Stimulated activated CD8-positive, alpha-beta memory T cell treated with anti-CD3 and anti-CD28 coated beads, Interleukin-12 subunit alpha, Interleukin-12 subunit beta, amount 100 ng/mL, for 24 hours (primary cell): ENCODE measurements around the gene EIF5A2.

Source experiments
- DNase-seq: peaks from one replicate; pipeline ENCODE4 v3.0.0-alpha.2; 2020; ENCODE audit errors: extremely low read depth

Gene EIF5A2

DNA sequence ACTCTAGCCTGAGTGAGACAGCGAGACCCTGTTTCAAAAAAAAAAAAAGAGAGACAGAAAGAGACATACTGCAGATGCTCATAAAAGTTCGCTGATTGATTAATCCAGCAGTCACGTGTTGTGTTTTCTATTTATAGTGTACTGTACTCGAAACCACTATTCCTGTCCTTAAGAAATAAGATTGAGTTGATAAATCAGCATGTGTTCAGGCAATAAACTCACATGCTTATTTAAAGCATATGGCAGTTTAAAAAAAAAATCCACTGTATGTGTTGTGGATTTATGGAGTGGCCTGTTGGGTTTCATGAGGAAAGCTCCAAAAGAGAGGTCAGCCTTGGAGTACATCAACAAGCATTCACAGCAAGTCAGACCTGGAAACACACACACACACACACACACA, 56.1 kb downstream of the EIF5A2 start:
- DNase-seq, result no peak

DNA sequence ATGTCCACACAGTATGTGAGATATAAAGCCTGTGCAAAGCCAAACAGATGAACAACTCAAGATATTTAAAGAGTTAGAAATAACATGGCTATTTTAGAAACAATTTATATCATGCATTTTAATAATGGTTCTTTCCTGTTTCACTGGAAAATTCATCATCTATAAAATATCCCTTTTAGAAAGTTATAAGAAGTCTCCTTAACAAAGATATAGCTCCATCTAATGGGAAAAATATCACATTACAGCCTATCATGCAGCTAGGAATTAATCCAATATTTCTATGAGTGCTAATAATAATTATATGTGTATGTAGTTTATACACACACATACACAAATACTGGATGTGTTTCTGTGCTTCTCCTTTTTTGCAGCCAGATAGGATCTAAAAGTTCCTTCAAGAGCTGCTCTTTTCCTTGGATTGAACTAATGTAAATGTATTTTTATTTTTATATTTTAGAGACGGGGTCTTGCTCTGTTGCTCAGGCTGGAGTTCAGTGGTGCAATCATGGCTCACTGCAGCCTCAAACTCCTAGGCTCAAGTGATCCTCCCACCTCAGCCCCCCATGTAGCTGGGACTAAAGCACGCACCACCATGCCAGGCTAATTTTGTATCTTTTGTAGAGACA, 60.0 kb downstream of the EIF5A2 start:
- DNase-seq, result no peak

DNA sequence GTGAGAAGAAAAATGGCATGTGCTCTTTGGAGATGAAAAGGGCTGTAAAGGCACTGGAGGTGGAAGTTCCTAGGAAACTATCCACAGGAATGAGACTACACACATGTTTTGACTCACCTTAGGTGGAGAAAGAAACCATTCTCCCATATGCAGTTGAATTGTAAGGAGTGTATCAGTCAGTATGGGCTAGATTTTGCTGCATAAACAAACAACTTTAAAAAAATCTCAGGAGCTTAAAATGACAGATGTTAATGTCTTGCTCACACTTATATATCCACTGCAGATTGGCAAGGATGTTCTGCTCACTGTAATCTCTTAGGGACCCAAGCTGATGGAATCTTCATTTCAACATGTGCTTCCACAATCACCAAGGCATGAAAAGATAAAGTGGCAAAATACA, 64.1 kb downstream of the EIF5A2 start:
- no peak for DNase-seq

DNA sequence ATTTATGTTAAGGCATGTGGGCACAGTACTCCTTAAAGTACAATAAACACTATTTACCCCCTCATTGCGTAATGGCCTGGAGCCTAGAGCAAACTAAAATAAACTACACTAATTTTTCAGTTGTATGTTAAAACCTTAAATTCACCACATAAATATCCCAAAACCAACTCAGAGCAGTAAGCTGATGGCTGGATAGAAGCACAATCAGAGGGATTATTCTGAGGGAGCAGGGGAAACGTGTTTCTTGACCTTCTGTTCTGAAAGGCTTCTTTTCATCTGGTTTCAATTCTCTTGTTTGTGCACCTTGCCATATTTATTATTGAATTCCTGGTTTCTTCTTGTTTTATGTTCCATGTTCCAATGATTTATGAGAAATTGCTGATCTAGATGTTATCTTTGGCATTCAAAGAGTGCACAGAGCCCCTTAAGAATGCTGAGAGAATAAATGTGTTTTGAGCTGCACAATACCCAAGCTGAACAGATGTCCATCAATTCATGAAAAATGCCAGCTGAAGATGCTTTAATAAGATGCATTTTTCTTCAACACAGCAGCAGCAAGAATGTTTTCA, 68.1 kb downstream of the EIF5A2 start:
- no peak for DNase-seq

GRCh38 chr3:170839518-170840100, 68.8 kb downstream of the EIF5A2 start:
- DNase-seq, result no peak
